IMR-90 (cell line): ENCODE data around the gene INO80. TPM values are rescaled to one million over a fixed set of nuclear protein-coding genes. Genes with fewer than 3 reads are reported as not detected.

ENCODE experiments used
- ATAC-seq: fragments of 200-7000 bp; cut with Tn5 transposase; 2 replicates; pipeline ENCODE4 v1.9.1; 2020; ENCODE audit warnings: low read depth, mild to moderate bottlenecking, moderate library complexity
- BruUV-seq: library from RNA; stranded (reverse); fragments of 400-500 nt; replicated peaks from 2 replicates; lab custom pipeline; 2021; lab: Mats Ljungman, UMichigan
- CTCF ChIA-PET: fragments of 300-600 bp; formaldehyde crosslinking; extraction: SDS; loops from one replicate; lab custom pipeline; 2021; ENCODE audit warnings: antibody characterized with exemption; lab: Yijun Ruan, JAX
- POLR2A ChIA-PET: fragments of 300-600 bp; sonication (Branson Sonifier 250); formaldehyde crosslinking; loops from one replicate; lab custom pipeline; 2022; ENCODE audit warnings: antibody characterized with exemption; ENCODE audit not compliant: unreplicated experiment; lab: Charles Lee
- DNase-seq: peaks from one replicate; pipeline ENCODE4 v3.0.0; 2013
- H2AFZ ChIP-seq: replicated peaks from 2 replicates; pipeline ENCODE3; 2013; ENCODE audit warnings: low read length, mild to moderate bottlenecking; ENCODE audit not compliant: poor library complexity
- H2AK5ac ChIP-seq: 2 replicates; pipeline ENCODE4 v1.6.1; 2013; ENCODE audit warnings: low read depth, low read length, inconsistent platforms
- H2AK9ac ChIP-seq: replicated peaks from 2 replicates; pipeline ENCODE3; 2013; ENCODE audit warnings: mild to moderate bottlenecking, low read depth, low read length, moderate library complexity; ENCODE audit not compliant: poor library complexity
- H2BK120ac ChIP-seq: 2 replicates; pipeline ENCODE4 v1.6.1; 2013; ENCODE audit warnings: low read depth, low read length, inconsistent platforms
- H2BK15ac ChIP-seq: 3 replicates; pipeline ENCODE4 v1.6.1; 2013; ENCODE audit warnings: low read depth, low read length, inconsistent platforms
- H2BK20ac ChIP-seq: 2 replicates; pipeline ENCODE4 v1.6.1; 2013; ENCODE audit warnings: low read depth, mild to moderate bottlenecking, inconsistent platforms, low read length, moderate library complexity
- H2BK5ac ChIP-seq: 2 replicates; pipeline ENCODE4 v1.6.1; 2013; ENCODE audit warnings: mild to moderate bottlenecking, low read depth, low read length, inconsistent platforms; ENCODE audit not compliant: poor library complexity, severe bottlenecking
- H3K14ac ChIP-seq: replicated peaks from 2 replicates; pipeline ENCODE4 v1.6.1; 2013; ENCODE audit warnings: low read depth, low read length, inconsistent platforms
- H3K18ac ChIP-seq: 2 replicates; pipeline ENCODE4 v1.6.1; 2013; ENCODE audit warnings: low read depth, low read length, control low read depth
- H3K23ac ChIP-seq: 2 replicates; pipeline ENCODE4 v1.6.1; 2013; ENCODE audit warnings: low read depth, low read length, inconsistent platforms
- H3K27ac ChIP-seq: 2 replicates; pipeline ENCODE4 v1.5.1; 2013; ENCODE audit warnings: mild to moderate bottlenecking, control low read depth, low read length; ENCODE audit not compliant: insufficient read depth
- H3K27me3 ChIP-seq: 2 replicates; pipeline ENCODE4 v1.6.1; 2013; ENCODE audit warnings: low read length; ENCODE audit not compliant: control insufficient read depth, insufficient read depth
- H3K36me3 ChIP-seq: 2 replicates; pipeline ENCODE4 v1.6.1; 2013; ENCODE audit warnings: low read length, mixed read lengths; ENCODE audit not compliant: control insufficient read depth, insufficient read depth
- H3K4ac ChIP-seq: 2 replicates; pipeline ENCODE4 v1.6.1; 2013; ENCODE audit warnings: low read depth, low read length, inconsistent platforms
- H3K4me1 ChIP-seq: 2 replicates; pipeline ENCODE4 v1.6.1; 2013; ENCODE audit warnings: low read length, mixed read lengths; ENCODE audit not compliant: control insufficient read depth, insufficient read depth
- H3K4me2 ChIP-seq: 2 replicates; pipeline ENCODE4 v1.6.1; 2013; ENCODE audit warnings: low read depth, mild to moderate bottlenecking, control low read depth, low read length, moderate library complexity
- H3K4me3 ChIP-seq: 2 replicates; pipeline ENCODE4 v1.5.1; 2013; ENCODE audit warnings: low read depth, mild to moderate bottlenecking, control low read depth, low read length, moderate library complexity; ENCODE audit not compliant: insufficient read depth
- H3K56ac ChIP-seq: 2 replicates; pipeline ENCODE4 v1.6.1; 2013; ENCODE audit warnings: low read length, inconsistent platforms; ENCODE audit not compliant: insufficient read depth; ENCODE audit errors: extremely low read depth
- H3K79me1 ChIP-seq, 2 experiments: 2 replicates each; pipeline ENCODE4 v1.6.1; 2013; ENCODE audit warnings: low read length in 2 of 2, inconsistent platforms in 1 of 2, low read depth in 1 of 2
- H3K9ac ChIP-seq: 2 replicates; pipeline ENCODE4 v1.6.1; 2013; ENCODE audit warnings: low read depth, low read length, control low read depth
- H3K9me1 ChIP-seq: 2 replicates; pipeline ENCODE4 v1.6.1; 2013; ENCODE audit warnings: low read length, inconsistent platforms; ENCODE audit not compliant: insufficient read depth
- H3K9me3 ChIP-seq: 2 replicates; pipeline ENCODE4 v1.6.1; 2013; ENCODE audit warnings: low read length; ENCODE audit not compliant: control insufficient read depth, insufficient read depth
- H4K20me1 ChIP-seq: 2 replicates; pipeline ENCODE4 v1.6.1; 2013; ENCODE audit warnings: low read length, inconsistent platforms; ENCODE audit not compliant: insufficient read depth
- H4K5ac ChIP-seq: 2 replicates; pipeline ENCODE4 v1.6.1; 2013; ENCODE audit warnings: mild to moderate bottlenecking, low read depth, low read length, control low read depth
- H4K8ac ChIP-seq, 2 experiments: 2 replicates each; pipeline ENCODE4 v1.6.1; 2013; ENCODE audit warnings: low read depth in 2 of 2, low read length in 2 of 2, control low read depth in 1 of 2, inconsistent platforms in 1 of 2
- H4K91ac ChIP-seq: 2 replicates; pipeline ENCODE4 v1.6.1; 2013; ENCODE audit warnings: low read depth, low read length, inconsistent platforms; ENCODE audit not compliant: insufficient read depth
- BHLHE40 ChIP-seq: fragments of 150-350 bp; IDR thresholded peaks from 2 replicates; pipeline ENCODE4 v1.6.1; 2016; ENCODE audit warnings: mild to moderate bottlenecking, low read depth, low read length
- CEBPB ChIP-seq: IDR thresholded peaks from 2 replicates; pipeline ENCODE4 v1.6.1; 2012; ENCODE audit warnings: low read depth, low read length, improper control_type of control experiment
- CHD1 ChIP-seq: IDR thresholded peaks from 2 replicates; pipeline ENCODE4 v1.6.1; 2012; ENCODE audit warnings: low read depth, low read length, improper control_type of control experiment
- CTCF ChIP-seq: conservative IDR thresholded peaks from 2 replicates; pipeline ENCODE4 v1.5.1; 2012; ENCODE audit warnings: mild to moderate bottlenecking, low read depth, low read length, improper control_type of control experiment
- ELK1 ChIP-seq: fragments of 150-350 bp; IDR thresholded peaks from 2 replicates; pipeline ENCODE4 v1.6.1; 2016; ENCODE audit warnings: low read depth, mild to moderate bottlenecking, low read length, moderate library complexity, borderline replicate concordance
- FOS ChIP-seq: fragments of 150-350 bp; IDR thresholded peaks from 2 replicates; pipeline ENCODE4 v1.6.1; 2016; ENCODE audit warnings: low read depth, low read length
- MAFK ChIP-seq: IDR thresholded peaks from 2 replicates; pipeline ENCODE4 v1.6.1; 2012; ENCODE audit warnings: low read depth, low read length, improper control_type of control experiment
- MXI1 ChIP-seq: IDR thresholded peaks from 2 replicates; pipeline ENCODE4 v1.6.1; 2012; ENCODE audit warnings: low read depth, mild to moderate bottlenecking, low read length, moderate library complexity, borderline replicate concordance
- NFE2L2 ChIP-seq: fragments of 150-350 bp; IDR thresholded peaks from 2 replicates; pipeline ENCODE4 v1.6.1; 2016; ENCODE audit warnings: low read depth, mild to moderate bottlenecking, low read length
- POLR2A ChIP-seq: IDR thresholded peaks from 2 replicates; pipeline ENCODE4 v1.6.1; 2012; ENCODE audit warnings: mild to moderate bottlenecking, low read depth, low read length
- RAD21 ChIP-seq: IDR thresholded peaks from 2 replicates; pipeline ENCODE4 v1.6.1; 2012; ENCODE audit warnings: low read length, improper control_type of control experiment
- RCOR1 ChIP-seq: IDR thresholded peaks from 2 replicates; pipeline ENCODE4 v1.6.1; 2012; ENCODE audit warnings: mild to moderate bottlenecking, low read length, improper control_type of control experiment; ENCODE audit not compliant: insufficient replicate concordance
- RFX5 ChIP-seq: IDR thresholded peaks from 2 replicates; pipeline ENCODE4 v1.8.0; 2012; ENCODE audit warnings: low read depth, mild to moderate bottlenecking, low read length, moderate library complexity
- SMC3 ChIP-seq: fragments of 150-350 bp; IDR thresholded peaks from 2 replicates; pipeline ENCODE4 v1.6.1; 2016; ENCODE audit warnings: low read depth, mild to moderate bottlenecking, antibody characterized with exemption, low read length, moderate library complexity
- USF2 ChIP-seq: fragments of 150-350 bp; IDR thresholded peaks from 2 replicates; pipeline ENCODE4 v1.6.1; 2017; ENCODE audit warnings: mild to moderate bottlenecking, antibody characterized with exemption, low read length, low read depth
- WGBS, 2 experiments: methylation state at CpG; one replicate each; pipeline versions ENCODE4 v1.1.5 to v1.1.7; 2013; ENCODE audit warnings: missing lambda C conversion rate in 2 of 2; ENCODE audit not compliant: insufficient read length in 1 of 2; ENCODE audit errors: extremely low coverage in 2 of 2; 5-methylcytosine and 5-hydroxymethylcytosine counted together
- dilution Hi-C: fragments of 300-500 bp; cut with HindIII; formaldehyde crosslinking; loops from one replicate; pipeline ENCODE4 v1.14.3; 2018; ENCODE audit warnings: low sequenced_read_pairs; ENCODE audit not compliant: unreplicated experiment
- in situ Hi-C: fragments of 300-500 bp; cut with MboI; formaldehyde crosslinking; loops from 3 replicates; pipeline ENCODE4 v1.14.3; 2019; ENCODE audit warnings: low sequenced_read_pairs, inconsistent platforms, mixed read lengths
- intact Hi-C: fragments of 100-400 bp; cut with micrococcal nuclease; formaldehyde crosslinking; loops from 2 replicates; pipeline ENCODE4 v1.10.0; 2022
- polyA plus RNA-seq, 3 experiments: library from polyadenylated mRNA; depleted of rRNA; stranded (reverse); fragments of >200 nt; gene quantifications; 2 replicates each; pipeline ENCODE4 v1.2.3, GENCODE V29; 2012; ENCODE audit warnings: low replicate concordance in 1 of 3
- total RNA-seq: library from RNA; depleted of rRNA; stranded (reverse); fragments of >200 nt; gene quantifications from 2 replicates; pipeline ENCODE4 v1.2.3, GENCODE V29; 2012

The INO80 gene
- total and polyA plus RNA-seq, 2 of the 4 experiments (the other 2 are of a cell fraction): 6.0 to 13.3 TPM

GRCh38 chr15:40948706-40949473, 167.2 kb downstream of the INO80 start:
- Histone ChIP-seq H2AFZ (peak overlapping the region; percentile 17), H4K5ac (no peak overlapping the region), H4K8ac (no peak overlapping the region), H3K18ac (no peak overlapping the region), H3K4me3 (no peak overlapping the region), H3K9me3 (no peaks in the 10 kb centered on the region), H3K4me2 (no peak overlapping the region), H3K4me1 (peaks cover 6% of the 10 kb centered on the region), H3K27ac (no peak overlapping the region), H3K36me3 (no peaks in the 10 kb centered on the region), H2BK120ac (no peak overlapping the region), H3K9ac (no peak overlapping the region), H3K27me3 (no peaks in the 10 kb centered on the region), H3K4ac (no peak overlapping the region), H2BK5ac (no peak overlapping the region), H2BK20ac (peak overlapping the region; percentile 33; the same call in 1 of the 2 replicates), H3K9me1 (0 out of 2 replicates have a peak, but pooled peaks cover 4% of the 10 kb centered on the region), H3K56ac (no peak overlapping the region), H4K91ac (no peak overlapping the region; the same call in 1 of the 2 replicates), H2AK9ac (no peak overlapping the region), H4K20me1 (peaks cover 5% of the 10 kb centered on the region; the same call in 1 of the 2 replicates), H3K23ac (no peak overlapping the region), H3K14ac (no peak overlapping the region), H2BK15ac (no peak overlapping the region), H2AK5ac (no peak overlapping the region), H3K79me1 (peaks cover 3 to 19% of the 10 kb centered on the region in 2 experiments; a peak in 3 of 4 replicates)
- BruUV-seq: no TSS peak
- ATAC-seq (no peak), DNase-seq (no peak)
- dilution Hi-C loops: no loop called here
- intact Hi-C loops: no loop called here
- POLR2A ChIA-PET: no interaction called here
- in situ Hi-C loops: no loop called here
- CTCF ChIA-PET: no interaction called here
- WGBS, 2 experiments: 73% methylated on average over 15 of the region's 21 CpGs; no CpG with 5 or more reads in 1 of the 2 experiments
- TF ChIP-seq RFX5 (no peak), BHLHE40 (no peak), MXI1 (no peak), FOS (no peak), CTCF (no peak), ELK1 (no peak), POLR2A (no peak), SMC3 (no peak), RCOR1 (no peak), USF2 (no peak), RAD21 (no peak), NFE2L2 (no peak), CEBPB (no peak), CHD1 (no peak), MAFK (no peak)
